GM18502 (cell line): ENCODE results near the gene CXXC5.

Experiments
- ATAC-seq: cut with Tn5 transposase; IDR thresholded peaks from one replicate; pipeline ENCODE4 v1.9.1; 2021; ENCODE audit warnings: mild to moderate bottlenecking; ENCODE audit not compliant: unreplicated experiment, poor library complexity

CXXC5 gene

GRCh38 chr5:139650689-139651042 lies 2.5 kb downstream of the CXXC5 start:
- ATAC-seq = no peak

GRCh38 chr5:139651043-139651834 lies 3.1 kb downstream of the CXXC5 start:
- no peak for ATAC-seq

GRCh38 chr5:139651853-139652787 lies 4.0 kb downstream of the CXXC5 start:
- ATAC-seq = peak; percentile 42

- ATAC-seq = peak; percentile 38
Measured at GRCh38 chr5:139652788-139653241, 4.7 kb downstream of the CXXC5 start.

- ATAC-seq = no peak
Measured at GRCh38 chr5:139653616-139654015, 5.5 kb downstream of the CXXC5 start.

- no peak for ATAC-seq
Measured at GRCh38 chr5:139654464-139654863, 6.3 kb downstream of the CXXC5 start.

- no peak for ATAC-seq
Measured at GRCh38 chr5:139654871-139655491, 6.8 kb downstream of the CXXC5 start.

GRCh38 chr5:139655727-139656271 lies 7.7 kb downstream of the CXXC5 start:
- no peak for ATAC-seq

- ATAC-seq = no peak
Measured at GRCh38 chr5:139657363-139658321, 9.5 kb downstream of the CXXC5 start.

GRCh38 chr5:139658501-139658927 lies 10.4 kb downstream of the CXXC5 start:
- no peak for ATAC-seq

GRCh38 chr5:139658928-139659667 lies 10.9 kb downstream of the CXXC5 start:
- ATAC-seq = peak; percentile 30

- ATAC-seq = no peak
Measured at GRCh38 chr5:139659695-139660101, 11.5 kb downstream of the CXXC5 start.

GRCh38 chr5:139660105-139660922 lies 12.2 kb downstream of the CXXC5 start:
- no peak for ATAC-seq

GRCh38 chr5:139660923-139661814 lies 13.0 kb downstream of the CXXC5 start:
- peak; percentile 30 for ATAC-seq

GRCh38 chr5:139662617-139663016 lies 14.5 kb downstream of the CXXC5 start:
- ATAC-seq = no peak

- ATAC-seq = no peak
Measured at GRCh38 chr5:139663207-139664085, 15.3 kb downstream of the CXXC5 start.
